Measurements from ENCODE around the gene HBA2. TPM values are rescaled to one million over a fixed set of nuclear protein-coding genes. Genes with fewer than 3 reads are reported as not detected.

Gene HBA2
- total and polyA plus RNA-seq, 9 of the 15 experiments (the other 6 are each of a cell fraction or from before 2014, with no cell fraction given) = 40.4 to 853 (median 286) TPM

- TF ChIP-seq BRF2 (IDR thresholded peaks at IDR 0.05; ENCODE audit: borderline replicate concordance, insufficient read depth, insufficient read length) = no peak
- no peak for TF ChIP-seq SAFB (IDR thresholded peaks at IDR 0.05; ENCODE audit: borderline replicate concordance, low read depth, low read length)
- no peak for TF ChIP-seq ZNF318 (IDR thresholded peaks at IDR 0.05; ENCODE audit: borderline replicate concordance in 1 of 2, low read depth in 1 of 2)
- TF ChIP-seq ZNF717 (CRISPR knock-in tag; IDR thresholded peaks at IDR 0.05) = no peak
- no peak for TF ChIP-seq PHB (CRISPR knock-in tag; IDR thresholded peaks at IDR 0.05)
- peak; percentile 63; the same call in 1 of the 2 replicates for TF ChIP-seq AFF4 (CRISPR knock-in tag; IDR thresholded peaks at IDR 0.05)
- no peak for TF ChIP-seq POLR2G (IDR thresholded peaks at IDR 0.05; ENCODE audit: low read depth, low read length)
- TF ChIP-seq TEAD2 (tag; IDR thresholded peaks at IDR 0.05) = no peak
- TF ChIP-seq ILF3 (IDR thresholded peaks at IDR 0.05; ENCODE audit: borderline replicate concordance) = no peak
- peak; percentile 30; the same call in 1 of the 2 replicates for TF ChIP-seq BHLHE40 (IDR thresholded peaks at IDR 0.05; ENCODE audit: low read length)
- TF ChIP-seq NR3C1 (CRISPR knock-in tag; IDR thresholded peaks at IDR 0.05) = no peak
- no peak for TF ChIP-seq KDM2B (CRISPR knock-in tag; IDR thresholded peaks at IDR 0.05)
- no peak for TF ChIP-seq RBM14 (IDR thresholded peaks at IDR 0.05; ENCODE audit: borderline replicate concordance, insufficient read depth, low read depth, low read length)
- TF ChIP-seq FIP1L1 (IDR thresholded peaks at IDR 0.05; ENCODE audit: low read depth, low read length, poor library complexity, severe bottlenecking) = no peak
- no peak for TF ChIP-seq CCAR2 (IDR thresholded peaks at IDR 0.05; ENCODE audit: low read depth, low read length)
- TF ChIP-seq PHF8 (IDR thresholded peaks at IDR 0.05; ENCODE audit: borderline replicate concordance, low read length) = no peak
Observed at GRCh38 chr16:143047-143446, 29.6 kb upstream of the HBA2 start (continued).
